ENCODE results near the gene HOOK2.
A peak's percentile ranks its signal among the peaks of the same experiment; 100 is the strongest.

HOOK2 gene

GRCh38 chr19:12789098-12789903, 13.9 kb upstream of the HOOK2 start:
- no peak for DNase-seq (ENCODE audit: insufficient read length, low spot score)
- TF ChIP-seq POLR2A (IDR thresholded peaks at IDR 0.05; ENCODE audit: low read depth, low read length) = no peak
- FAIRE-seq = no peak

- TF ChIP-seq POLR2A (IDR thresholded peaks at IDR 0.05; ENCODE audit: low read depth, low read length) = peak; percentile 24; the same call in 1 of the 2 replicates
- DNase-seq (ENCODE audit: insufficient read length, low spot score) = no peak
- FAIRE-seq = no peak
These were observed 13.3 kb upstream of the HOOK2 start for GRCh38 chr19:12788682-12789097.

GRCh38 chr19:12788042-12788681, 12.8 kb upstream of the HOOK2 start:
- TF ChIP-seq POLR2A (IDR thresholded peaks at IDR 0.05; ENCODE audit: low read depth, low read length) = no peak
- no peak for FAIRE-seq
- DNase-seq (ENCODE audit: insufficient read length, low spot score) = no peak

GRCh38 chr19:12787458-12787857, 12.1 kb upstream of the HOOK2 start:
- no peak for TF ChIP-seq POLR2A (IDR thresholded peaks at IDR 0.05; ENCODE audit: low read depth, low read length)
- no peak for FAIRE-seq

GRCh38 chr19:12786952-12787351, 11.6 kb upstream of the HOOK2 start:
- no peak for FAIRE-seq
- no peak for TF ChIP-seq POLR2A (IDR thresholded peaks at IDR 0.05; ENCODE audit: low read depth, low read length)
- DNase-seq (ENCODE audit: insufficient read length, low spot score) = no peak

More at GRCh38 chr19:12787458-12787857, 12.1 kb upstream of the HOOK2 start:
- DNase-seq (ENCODE audit: insufficient read length, low spot score) = no peak

GRCh38 chr19:12786141-12786870, 11.0 kb upstream of the HOOK2 start:
- FAIRE-seq = no peak
- TF ChIP-seq POLR2A (IDR thresholded peaks at IDR 0.05; ENCODE audit: low read depth, low read length) = no peak
- DNase-seq (ENCODE audit: insufficient read length, low spot score) = no peak

- DNase-seq (ENCODE audit: insufficient read length, low spot score) = no peak
- no peak for FAIRE-seq
- TF ChIP-seq POLR2A (IDR thresholded peaks at IDR 0.05; ENCODE audit: low read depth, low read length) = no peak
These were observed 10.2 kb upstream of the HOOK2 start for GRCh38 chr19:12785431-12786031.

- DNase-seq (ENCODE audit: insufficient read length, low spot score) (no peak), FAIRE-seq (no peak)
These were observed 9.6 kb upstream of the HOOK2 start for GRCh38 chr19:12784871-12785430.

GRCh38 chr19:12784394-12784870, 9.1 kb upstream of the HOOK2 start:
- no peak for TF ChIP-seq POLR2A (IDR thresholded peaks at IDR 0.05; ENCODE audit: low read depth, low read length)
- DNase-seq (ENCODE audit: insufficient read length, low spot score) (no peak), FAIRE-seq (no peak)

More at GRCh38 chr19:12784871-12785430, 9.6 kb upstream of the HOOK2 start:
- TF ChIP-seq POLR2A (IDR thresholded peaks at IDR 0.05; ENCODE audit: low read depth, low read length) = no peak

GRCh38 chr19:12783849-12784393, 8.6 kb upstream of the HOOK2 start:
- no peak for FAIRE-seq
- DNase-seq (ENCODE audit: insufficient read length, low spot score) = no peak
- TF ChIP-seq POLR2A (IDR thresholded peaks at IDR 0.05; ENCODE audit: low read depth, low read length) = no peak

- FAIRE-seq = no peak
- no peak for DNase-seq (ENCODE audit: insufficient read length, low spot score)
- TF ChIP-seq POLR2A (IDR thresholded peaks at IDR 0.05; ENCODE audit: low read depth, low read length) = no peak
These were observed 8.0 kb upstream of the HOOK2 start for GRCh38 chr19:12783291-12783848.

- DNase-seq (ENCODE audit: insufficient read length, low spot score) (no peak), FAIRE-seq (no peak)
- TF ChIP-seq POLR2A (IDR thresholded peaks at IDR 0.05; ENCODE audit: low read depth, low read length) = peak; percentile 48; the same call in 1 of the 2 replicates
These were observed 7.3 kb upstream of the HOOK2 start for GRCh38 chr19:12782424-12783290.

All from H54 (cell line).